ENCODE data around the gene SETD2.
"Not testable (repeated sequence)": the region's sequence is repeated elsewhere in the genome, so short reads cannot be mapped to it uniquely, and the experiment has no call there.

SETD2 gene

GRCh38 chr3:47073685-47074084, 90.2 kb downstream of the SETD2 start:
- DNase-seq (ENCODE audit: low spot score): no peak
- no peak for TF ChIP-seq CTCF (IDR thresholded peaks at IDR 0.05; ENCODE audit: extremely low read depth, missing control alignments)

GRCh38 chr3:47070770-47071169, 93.1 kb downstream of the SETD2 start:
- DNase-seq (ENCODE audit: low spot score): no peak
- no peak for TF ChIP-seq CTCF (IDR thresholded peaks at IDR 0.05; ENCODE audit: extremely low read depth, missing control alignments)

GRCh38 chr3:47066259-47066658, 97.7 kb downstream of the SETD2 start:
- not testable (repeated sequence) for DNase-seq (ENCODE audit: low spot score)

- no peak for TF ChIP-seq CTCF (IDR thresholded peaks at IDR 0.05; ENCODE audit: extremely low read depth, missing control alignments)
- DNase-seq (ENCODE audit: low spot score): no peak
Measured at GRCh38 chr3:47065681-47066080, 98.2 kb downstream of the SETD2 start.

- DNase-seq (ENCODE audit: low spot score): no peak
- TF ChIP-seq CTCF (IDR thresholded peaks at IDR 0.05; ENCODE audit: extremely low read depth, missing control alignments): no peak
Measured at GRCh38 chr3:47065058-47065457, 98.9 kb downstream of the SETD2 start.

GRCh38 chr3:47057212-47057671, 106.7 kb downstream of the SETD2 start:
- no peak for DNase-seq (ENCODE audit: low spot score)
- no peak for TF ChIP-seq CTCF (IDR thresholded peaks at IDR 0.05; ENCODE audit: extremely low read depth, missing control alignments)

- TF ChIP-seq CTCF (IDR thresholded peaks at IDR 0.05; ENCODE audit: extremely low read depth, missing control alignments): no peak
Measured at GRCh38 chr3:47056705-47057104, 107.2 kb downstream of the SETD2 start.

GRCh38 chr3:47054412-47054811, 109.5 kb downstream of the SETD2 start:
- no peak for TF ChIP-seq CTCF (IDR thresholded peaks at IDR 0.05; ENCODE audit: extremely low read depth, missing control alignments)
- DNase-seq (ENCODE audit: low spot score): peak; percentile 19

More at GRCh38 chr3:47056705-47057104, 107.2 kb downstream of the SETD2 start:
- no peak for DNase-seq (ENCODE audit: low spot score)
